GM18907 (cell line): Measurements from ENCODE around the gene IP6K1.
"Not testable (repeated sequence)": the region's sequence is repeated elsewhere in the genome, so short reads cannot be mapped to it uniquely, and the experiment has no call there.

Experiments
- ATAC-seq: cut with Tn5 transposase; IDR thresholded peaks from one replicate; pipeline ENCODE4 v1.9.1; 2021; ENCODE audit warnings: mild to moderate bottlenecking, moderate library complexity; ENCODE audit not compliant: unreplicated experiment

IP6K1 gene

GRCh38 chr3:49714728-49715550, 71.4 kb downstream of the IP6K1 start:
- ATAC-seq, result no peak

- ATAC-seq, result no peak
These were observed 72.8 kb downstream of the IP6K1 start for GRCh38 chr3:49713336-49714105.

- no peak for ATAC-seq
These were observed 73.6 kb downstream of the IP6K1 start for GRCh38 chr3:49712631-49713317.

- ATAC-seq, result no peak
These were observed 74.2 kb downstream of the IP6K1 start for GRCh38 chr3:49712166-49712565.

GRCh38 chr3:49711489-49711888, 74.9 kb downstream of the IP6K1 start:
- no peak for ATAC-seq

GRCh38 chr3:49709852-49710251, 76.5 kb downstream of the IP6K1 start:
- no peak for ATAC-seq

GRCh38 chr3:49707113-49707480, 79.2 kb downstream of the IP6K1 start:
- no peak for ATAC-seq

GRCh38 chr3:49706456-49707112, 79.8 kb downstream of the IP6K1 start:
- ATAC-seq, result no peak

- ATAC-seq, result no peak
These were observed 80.9 kb downstream of the IP6K1 start for GRCh38 chr3:49705390-49705960.

GRCh38 chr3:49704629-49705028, 81.7 kb downstream of the IP6K1 start:
- ATAC-seq, result no peak

GRCh38 chr3:49703956-49704355, 82.4 kb downstream of the IP6K1 start:
- no peak for ATAC-seq

GRCh38 chr3:49703443-49703927, 82.9 kb downstream of the IP6K1 start:
- peak; percentile 46 for ATAC-seq

GRCh38 chr3:49702672-49703071, 83.7 kb downstream of the IP6K1 start:
- no peak for ATAC-seq

- ATAC-seq, result no peak
These were observed 84.8 kb downstream of the IP6K1 start for GRCh38 chr3:49701388-49702077.

GRCh38 chr3:49700453-49701128, 85.8 kb downstream of the IP6K1 start:
- ATAC-seq, result no peak

- ATAC-seq, result no peak
These were observed 86.3 kb downstream of the IP6K1 start for GRCh38 chr3:49700014-49700413.

- no peak for ATAC-seq
These were observed 86.9 kb downstream of the IP6K1 start for GRCh38 chr3:49699281-49699979.

GRCh38 chr3:49695350-49696015, 90.9 kb downstream of the IP6K1 start:
- not testable (repeated sequence) for ATAC-seq
